OCI-LY7 (cell line): Measurements from ENCODE around the gene ATXN1. TPM values are rescaled to one million over a fixed set of nuclear protein-coding genes. Genes with fewer than 3 reads are reported as not detected.

Experiments
- BruUV-seq: library from RNA; stranded (reverse); fragments of 400-500 nt; replicated peaks from 2 replicates; lab custom pipeline; 2021; lab: Mats Ljungman, UMichigan
- CTCF ChIA-PET: fragments of 300-600 bp; sonication (Branson Sonifier 250); formaldehyde crosslinking; loops from one replicate; lab custom pipeline; 2022; ENCODE audit warnings: antibody characterized with exemption; ENCODE audit not compliant: unreplicated experiment; lab: Charles Lee
- POLR2A ChIA-PET: fragments of 300-600 bp; sonication (Branson Sonifier 250); formaldehyde crosslinking; loops from one replicate; lab custom pipeline; 2022; ENCODE audit warnings: antibody characterized with exemption; lab: Charles Lee
- DNase-seq: peaks from one replicate; pipeline ENCODE4 v3.0.0-alpha.2; 2015; ENCODE audit warnings: low spot score
- H2AFZ ChIP-seq: fragments of 200-600 bp; sonication (generic), shearing (Covaris generic); 2 replicates; pipeline ENCODE4 v1.6.1; 2014; ENCODE audit warnings: mild to moderate bottlenecking, antibody characterized with exemption, low read length, moderate library complexity
- H3K27ac ChIP-seq: fragments of 200-600 bp; sonication (generic); 2 replicates; pipeline ENCODE4 v1.5.1; 2014; ENCODE audit warnings: mixed run types, low read depth, mild to moderate bottlenecking, moderate library complexity, low read length, inconsistent platforms; ENCODE audit not compliant: poor library complexity, severe bottlenecking
- H3K36me3 ChIP-seq: fragments of 200-600 bp; sonication (generic); 2 replicates; pipeline ENCODE4 v1.6.1; 2014; ENCODE audit warnings: mild to moderate bottlenecking, antibody characterized with exemption, low read length, moderate library complexity, mixed read lengths; ENCODE audit not compliant: insufficient read depth
- H3K4me1 ChIP-seq: fragments of 200-600 bp; sonication (generic); 2 replicates; pipeline ENCODE4 v1.5.1; 2014; ENCODE audit warnings: mild to moderate bottlenecking, low read length; ENCODE audit not compliant: insufficient read depth, poor library complexity, severe bottlenecking
- H3K4me2 ChIP-seq: fragments of 200-600 bp; sonication (generic); 2 replicates; pipeline ENCODE4 v1.6.1; 2014; ENCODE audit warnings: mild to moderate bottlenecking, low read length
- H3K4me3 ChIP-seq: fragments of 200-600 bp; sonication (generic); 2 replicates; pipeline ENCODE4 v1.5.1; 2014; ENCODE audit warnings: mild to moderate bottlenecking, low read depth, low read length; ENCODE audit not compliant: poor library complexity, severe bottlenecking
- H3K79me2 ChIP-seq: fragments of 200-600 bp; sonication (generic); 2 replicates; pipeline ENCODE4 v1.6.1; 2016; ENCODE audit warnings: low read depth, mild to moderate bottlenecking, low read length, moderate library complexity, mixed read lengths; ENCODE audit not compliant: insufficient read depth
- H3K9me2 ChIP-seq: fragments of 200-600 bp; sonication (generic); 2 replicates; pipeline ENCODE4 v1.6.1; 2016; ENCODE audit warnings: mild to moderate bottlenecking, low read length, mixed read lengths; ENCODE audit not compliant: insufficient read depth
- H3K9me3 ChIP-seq: fragments of 200-600 bp; sonication (generic); 2 replicates; pipeline ENCODE4 v1.6.1; 2014; ENCODE audit warnings: mild to moderate bottlenecking, mixed run types, low read length, mixed read lengths
- H4K20me1 ChIP-seq: fragments of 200-600 bp; sonication (generic); 2 replicates; pipeline ENCODE4 v1.6.1; 2014; ENCODE audit warnings: mild to moderate bottlenecking, antibody characterized with exemption, low read length, moderate library complexity, mixed read lengths; ENCODE audit not compliant: insufficient read depth
- EZH2phosphoT487 ChIP-seq: fragments of 200-600 bp; sonication (generic); IDR thresholded peaks from 2 replicates; pipeline ENCODE4 v1.6.1; 2018; ENCODE audit warnings: low read depth, borderline replicate concordance, mild to moderate bottlenecking, mixed run types, antibody characterized with exemption, low read length, moderate library complexity, mixed read lengths
- intact Hi-C: fragments of 100-400 bp; cut with micrococcal nuclease; formaldehyde crosslinking; loops from one replicate; pipeline ENCODE4 v1.10.0; 2022; ENCODE audit not compliant: unreplicated experiment
- total RNA-seq, 2 experiments: library from RNA; depleted of rRNA in 1 of 2; stranded (reverse); fragments of >200 nt in 1 of 2; shearing (Covaris generic) in 1 of 2; gene quantifications; 2 replicates each; pipeline ENCODE4 v1.2.3, GENCODE V29; 2014 to 2022
- TF ChIP-seq, protein P1 (sequence below): fragments of 200-600 bp; sonication (generic); conservative IDR thresholded peaks from 2 replicates; pipeline ENCODE4 v1.5.1; 2014; ENCODE audit warnings: mild to moderate bottlenecking, antibody characterized with exemption, low read length, moderate library complexity, mixed read lengths

Gene ATXN1
- total RNA-seq, 2 experiments from 2014 or later, result not detected

DNA sequence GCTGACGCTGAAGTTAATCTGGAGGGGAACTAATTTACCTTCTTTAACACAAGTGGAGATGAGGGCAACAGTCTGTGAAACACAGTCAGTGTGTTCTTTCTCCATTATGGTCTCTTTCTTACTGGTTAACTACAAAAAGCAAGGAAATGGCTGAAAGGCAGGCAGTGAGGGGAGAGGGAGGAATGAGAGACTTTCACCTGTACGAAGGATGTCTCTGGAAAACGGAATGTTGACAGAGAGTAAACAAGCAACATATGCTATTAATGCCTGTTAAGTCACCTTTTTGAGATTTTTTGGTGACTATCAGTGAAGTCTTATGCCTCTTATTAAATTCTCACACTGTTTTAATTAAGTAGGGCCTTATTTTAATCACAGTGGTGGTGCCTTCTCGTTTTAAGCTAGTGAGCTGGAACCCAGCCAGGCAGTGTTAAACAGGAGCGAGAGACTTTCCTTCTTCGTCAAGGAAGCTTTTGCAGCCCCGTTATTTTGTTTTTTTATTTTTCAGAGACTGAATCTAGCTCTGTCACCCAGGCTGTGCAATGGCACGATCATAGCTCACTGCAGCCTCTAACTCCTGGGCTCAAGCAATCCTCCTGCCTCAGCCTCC lies 165.6 kb downstream of the ATXN1 start:
- no peaks in the 10 kb centered on the region for H3K36me3 ChIP-seq
- H3K4me3 ChIP-seq, result no peak overlapping the region
- no peak overlapping the region for H3K4me2 ChIP-seq
- H3K9me2 ChIP-seq, result no peaks in the 10 kb centered on the region
- CTCF ChIA-PET, result interaction anchor here (0.6 to 1.1 kb wide), 2 partner anchors 13 to 84 kb away, joined by 3 to 4 read pairs; no protein-coding TSS in a partner anchor
- no peaks in the 10 kb centered on the region for H4K20me1 ChIP-seq
- no peaks in the 10 kb centered on the region for H3K9me3 ChIP-seq
- DNase-seq, result no peak
- TF ChIP-seq, protein P1, sequence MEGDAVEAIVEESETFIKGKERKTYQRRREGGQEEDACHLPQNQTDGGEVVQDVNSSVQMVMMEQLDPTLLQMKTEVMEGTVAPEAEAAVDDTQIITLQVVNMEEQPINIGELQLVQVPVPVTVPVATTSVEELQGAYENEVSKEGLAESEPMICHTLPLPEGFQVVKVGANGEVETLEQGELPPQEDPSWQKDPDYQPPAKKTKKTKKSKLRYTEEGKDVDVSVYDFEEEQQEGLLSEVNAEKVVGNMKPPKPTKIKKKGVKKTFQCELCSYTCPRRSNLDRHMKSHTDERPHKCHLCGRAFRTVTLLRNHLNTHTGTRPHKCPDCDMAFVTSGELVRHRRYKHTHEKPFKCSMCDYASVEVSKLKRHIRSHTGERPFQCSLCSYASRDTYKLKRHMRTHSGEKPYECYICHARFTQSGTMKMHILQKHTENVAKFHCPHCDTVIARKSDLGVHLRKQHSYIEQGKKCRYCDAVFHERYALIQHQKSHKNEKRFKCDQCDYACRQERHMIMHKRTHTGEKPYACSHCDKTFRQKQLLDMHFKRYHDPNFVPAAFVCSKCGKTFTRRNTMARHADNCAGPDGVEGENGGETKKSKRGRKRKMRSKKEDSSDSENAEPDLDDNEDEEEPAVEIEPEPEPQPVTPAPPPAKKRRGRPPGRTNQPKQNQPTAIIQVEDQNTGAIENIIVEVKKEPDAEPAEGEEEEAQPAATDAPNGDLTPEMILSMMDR, result no peak
- TF ChIP-seq EZH2phosphoT487, result no peak
- intact Hi-C loops, result no loop called here
- no peaks in the 10 kb centered on the region for H3K4me1 ChIP-seq
- H3K79me2 ChIP-seq, result no peaks in the 10 kb centered on the region
- H2AFZ ChIP-seq, result no peak overlapping the region
- no TSS peak for BruUV-seq
- no peak overlapping the region for H3K27ac ChIP-seq
- POLR2A ChIA-PET, result interaction anchor here (0.7 to 2.1 kb wide), 6 partner anchors 12 to 124 kb away, joined by 3 to 8 read pairs (median 4); no protein-coding TSS in a partner anchor

DNA sequence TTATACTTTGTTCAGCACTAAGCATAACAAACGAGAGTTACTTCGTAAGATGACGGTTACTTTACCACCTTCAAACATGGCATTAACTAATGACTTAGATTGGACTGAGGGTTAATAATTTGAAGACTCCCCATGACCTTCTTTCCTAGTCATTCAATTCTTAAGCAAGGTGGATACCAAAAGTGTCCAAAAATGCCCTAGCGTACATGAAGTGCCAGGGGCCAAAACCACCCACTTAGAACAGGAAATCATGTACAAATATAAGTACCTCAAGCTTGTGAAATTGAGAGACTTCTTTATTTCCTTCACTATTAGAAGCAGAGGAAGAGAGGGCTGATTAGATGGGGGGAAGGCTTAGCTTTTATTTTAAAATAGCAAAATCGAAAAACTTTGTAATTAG lies 166.4 kb downstream of the ATXN1 start:
- Histone ChIP-seq H3K4me3 (no peak overlapping the region), H3K9me3 (no peaks in the 10 kb centered on the region), H3K27ac (no peak overlapping the region), H3K79me2 (no peaks in the 10 kb centered on the region), H4K20me1 (no peaks in the 10 kb centered on the region), H2AFZ (no peak overlapping the region), H3K9me2 (no peaks in the 10 kb centered on the region), H3K4me1 (no peaks in the 10 kb centered on the region), H3K36me3 (no peaks in the 10 kb centered on the region), H3K4me2 (no peak overlapping the region)
- no peak for DNase-seq
- intact Hi-C loops, result loop anchor here (5.0 kb wide), 1 partner anchor 188 kb away; no protein-coding TSS in a partner anchor
- no TSS peak for BruUV-seq
- CTCF ChIA-PET, result interaction anchor here (0.6 kb wide), 1 partner anchor 83 kb away, joined by 4 read pairs; no protein-coding TSS in a partner anchor
- POLR2A ChIA-PET, result no interaction called here
- TF ChIP-seq EZH2phosphoT487, result no peak
- TF ChIP-seq, protein P1, result no peak

DNA sequence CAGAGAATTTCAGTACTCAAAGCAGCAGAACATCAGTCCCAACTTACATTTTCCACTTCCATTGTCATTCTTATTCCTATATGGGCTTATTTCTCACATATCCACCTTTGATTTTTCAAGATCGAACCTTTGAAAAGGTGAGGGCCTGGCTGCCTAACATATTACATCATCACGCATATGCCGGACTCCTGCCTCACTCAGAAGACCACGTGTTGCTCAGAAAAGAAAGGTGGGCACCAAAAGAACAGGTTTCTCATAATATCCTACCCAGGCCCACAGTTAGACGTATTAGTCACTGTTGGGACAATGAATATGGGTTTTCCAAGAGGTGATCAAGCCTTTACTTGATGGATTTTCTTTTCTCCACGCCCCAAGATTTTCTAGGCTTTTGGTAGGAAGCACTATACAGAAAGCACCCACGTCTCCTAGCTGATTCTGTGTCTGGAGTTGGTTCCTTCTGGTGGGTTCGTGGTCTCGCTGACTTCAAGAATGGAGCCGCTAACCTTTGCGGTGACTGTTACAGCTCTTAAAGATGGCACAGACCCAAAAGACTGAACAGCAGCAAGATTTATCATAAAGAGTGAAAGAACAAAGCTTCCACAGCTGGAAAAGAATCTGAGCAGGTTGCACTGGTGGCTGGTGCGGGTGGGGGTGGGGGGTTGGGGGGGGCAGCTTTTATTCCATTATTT lies 168.9 kb downstream of the ATXN1 start:
- Histone ChIP-seq H4K20me1 (no peaks in the 10 kb centered on the region), H3K9me3 (no peaks in the 10 kb centered on the region), H3K9me2 (no peaks in the 10 kb centered on the region), H3K4me3 (no peak overlapping the region), H3K27ac (no peak overlapping the region), H2AFZ (no peak overlapping the region), H3K4me1 (no peaks in the 10 kb centered on the region), H3K4me2 (peak overlapping the region; percentile 29; the same call in 1 of the 2 replicates), H3K36me3 (no peaks in the 10 kb centered on the region), H3K79me2 (no peaks in the 10 kb centered on the region)
- BruUV-seq, result no TSS peak
- DNase-seq, result no peak
- ChIA-PET POLR2A (no interaction called here), CTCF (no interaction called here)
- intact Hi-C loops, result loop anchor here (2.0 to 5.0 kb wide), 2 partner anchors 162 to 185 kb away; no protein-coding TSS in a partner anchor
- TF ChIP-seq, protein P1, result no peak
- no peak for TF ChIP-seq EZH2phosphoT487
